Stimulated activated naive CD4-positive, alpha-beta T cell (primary cell): ENCODE measurements around the gene FAF2.
"Not testable (repeated sequence)": the region's sequence is repeated elsewhere in the genome, so short reads cannot be mapped to it uniquely, and the experiment has no call there.

Experiments used
- DNase-seq, 6 experiments: peaks; one replicate each; lab custom pipeline; 2025; lab: John Stamatoyannopoulos, UW

FAF2 gene

GRCh38 chr5:176416965-176417364, 31.2 kb upstream of the FAF2 start:
- DNase-seq, result no peak

GRCh38 chr5:176418251-176418650, 29.9 kb upstream of the FAF2 start:
- no peak for DNase-seq

GRCh38 chr5:176420086-176420485, 28.1 kb upstream of the FAF2 start:
- DNase-seq, result no peak

- DNase-seq, result no peak
Observed at GRCh38 chr5:176420972-176421544, 27.1 kb upstream of the FAF2 start.

- DNase-seq, result no peak
Observed at GRCh38 chr5:176424181-176424580, 24.0 kb upstream of the FAF2 start.

- no peak for DNase-seq
Observed at GRCh38 chr5:176425138-176425537, 23.0 kb upstream of the FAF2 start.

- no peak for DNase-seq
Observed at GRCh38 chr5:176425791-176426190, 22.4 kb upstream of the FAF2 start.

- no peak for DNase-seq
Observed at GRCh38 chr5:176426876-176427275, 21.3 kb upstream of the FAF2 start.

GRCh38 chr5:176427971-176428370, 20.2 kb upstream of the FAF2 start:
- DNase-seq, result no peak

GRCh38 chr5:176429972-176430371, 18.2 kb upstream of the FAF2 start:
- DNase-seq, result no peak

GRCh38 chr5:176432707-176433106, 15.5 kb upstream of the FAF2 start:
- no peak for DNase-seq

- no peak for DNase-seq
Observed at GRCh38 chr5:176436656-176437055, 11.5 kb upstream of the FAF2 start.

GRCh38 chr5:176438959-176439757, 9.0 kb upstream of the FAF2 start:
- no peak for DNase-seq

GRCh38 chr5:176440927-176441706, 7.1 kb upstream of the FAF2 start:
- DNase-seq, result no peak

GRCh38 chr5:176441921-176442323, 6.3 kb upstream of the FAF2 start:
- no peak for DNase-seq

- DNase-seq, result not testable (repeated sequence)
Observed at GRCh38 chr5:176442911-176443310, 5.3 kb upstream of the FAF2 start.

- no peak for DNase-seq
Observed at GRCh38 chr5:176444742-176445141, 3.4 kb upstream of the FAF2 start.

- DNase-seq, result no peak
Observed at GRCh38 chr5:176446028-176446665, 2.0 kb upstream of the FAF2 start.

- peak in 5 of 6 experiments; percentile 6 to 54 (median 16) for DNase-seq
Observed at GRCh38 chr5:176446884-176447590, 1.1 kb upstream of the FAF2 start.

- no peak for DNase-seq
Observed at GRCh38 chr5:176447591-176447977, 601 bp upstream of the FAF2 start.

GRCh38 chr5:176450077-176450476, 1.9 kb downstream of the FAF2 start:
- no peak for DNase-seq
